Mucosa of descending colon (tissue), 3 donors: ENCODE results near the gene MYO5B. TPM values are rescaled to one million over a fixed set of nuclear protein-coding genes. Genes with fewer than 3 reads are reported as not detected.
"Not testable (repeated sequence)": the region's sequence is repeated elsewhere in the genome, so short reads cannot be mapped to it uniquely, and the experiment has no call there.

Source experiments
- ATAC-seq: fragments of 200-7000 bp; cut with Tn5 transposase; one replicate; pipeline ENCODE4 v1.9.1; 2020; ENCODE audit warnings: mild to moderate bottlenecking, moderate library complexity
- DNase-seq, 3 donors: peaks; one replicate each; pipeline ENCODE4 v3.0.0-alpha.2; 2020
- H3K36me3 ChIP-seq: fragments of 200-600 bp; one replicate; pipeline ENCODE4 v1.8.0; 2021; ENCODE audit warnings: low read depth, mild to moderate bottlenecking
- H3K4me1 ChIP-seq: fragments of 200-600 bp; one replicate; pipeline ENCODE4 v1.8.0; 2021; ENCODE audit warnings: low read depth, mild to moderate bottlenecking
- H3K4me3 ChIP-seq: fragments of 200-600 bp; one replicate; pipeline ENCODE4 v1.8.0; 2021; ENCODE audit warnings: mild to moderate bottlenecking
- H3K9me3 ChIP-seq: fragments of 200-600 bp; one replicate; pipeline ENCODE4 v1.8.0; 2021; ENCODE audit warnings: mild to moderate bottlenecking
- intact Hi-C, 2 donors: fragments of 100-400 bp; cut with DNase I in 1 of 2; cut with micrococcal nuclease in 1 of 2; formaldehyde crosslinking; loops; one replicate each; pipeline versions ENCODE4 v1.11.0 to v1.11.1; 2022; cut with DNase I, micrococcal nuclease
- long read RNA-seq, 2 donors: library from polyadenylated mRNA; unstranded; transcript quantifications; one replicate each; pipeline ENCODE4 v2.0.0, GENCODE V29; 2019 to 2021
- total RNA-seq, 3 donors: library from RNA; stranded (reverse); fragmentation: NEBNext Ultra II Directional in 2 of 3; extraction: Animal tissue kit (Norgen Biotek cat#: 25700) in 2 of 3; gene quantifications; one replicate each; pipeline versions ENCODE4 v1.2.1 to v1.2.4, GENCODE V29; 2021 to 2023
- TF ChIP-seq, protein P1 (sequence below): fragments of 200-600 bp; IDR thresholded peaks from one replicate; pipeline ENCODE4 v1.8.0; 2022; ENCODE audit warnings: antibody characterized with exemption, mild to moderate bottlenecking
- donor health status: DM: no; HTN: no; CAD: no; lungs with moderate emphysema.
- donor health status: DM: no; HTN: no; CAD: no.
- donor health status: DM: no; HTN: yes; CAD: no.

The MYO5B gene
- total RNA-seq: 100 to 1,000 TPM in 2 of 3 donors, 10 to 100 TPM in 1; 52.7 to 179 (median 120) TPM
- long read RNA-seq, donor 1, transcript MYO5B-207 (9 exons, 1,693 nt): major isoform, 22 of 58 reads
- long read RNA-seq, donor 1, partial matches to known transcripts: 23 of 58 reads
- long read RNA-seq, donor 1, other reads (novel, unspliced or antisense): 12 of 58 reads
- long read RNA-seq, donor 2, transcript MYO5B-207 (9 exons, 1,693 nt): major isoform, 20 of 30 reads
- long read RNA-seq, donor 2, partial matches to known transcripts: 6 of 30 reads
- long read RNA-seq, donor 2, other reads (novel, unspliced or antisense): 4 of 30 reads

- DNase-seq: peak; percentile 88 to 93 (median 90)
- TF ChIP-seq, protein P1, sequence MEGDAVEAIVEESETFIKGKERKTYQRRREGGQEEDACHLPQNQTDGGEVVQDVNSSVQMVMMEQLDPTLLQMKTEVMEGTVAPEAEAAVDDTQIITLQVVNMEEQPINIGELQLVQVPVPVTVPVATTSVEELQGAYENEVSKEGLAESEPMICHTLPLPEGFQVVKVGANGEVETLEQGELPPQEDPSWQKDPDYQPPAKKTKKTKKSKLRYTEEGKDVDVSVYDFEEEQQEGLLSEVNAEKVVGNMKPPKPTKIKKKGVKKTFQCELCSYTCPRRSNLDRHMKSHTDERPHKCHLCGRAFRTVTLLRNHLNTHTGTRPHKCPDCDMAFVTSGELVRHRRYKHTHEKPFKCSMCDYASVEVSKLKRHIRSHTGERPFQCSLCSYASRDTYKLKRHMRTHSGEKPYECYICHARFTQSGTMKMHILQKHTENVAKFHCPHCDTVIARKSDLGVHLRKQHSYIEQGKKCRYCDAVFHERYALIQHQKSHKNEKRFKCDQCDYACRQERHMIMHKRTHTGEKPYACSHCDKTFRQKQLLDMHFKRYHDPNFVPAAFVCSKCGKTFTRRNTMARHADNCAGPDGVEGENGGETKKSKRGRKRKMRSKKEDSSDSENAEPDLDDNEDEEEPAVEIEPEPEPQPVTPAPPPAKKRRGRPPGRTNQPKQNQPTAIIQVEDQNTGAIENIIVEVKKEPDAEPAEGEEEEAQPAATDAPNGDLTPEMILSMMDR: peak; percentile 65
- peak; percentile 93 for ATAC-seq
- Histone ChIP-seq H3K36me3 (no peaks in the 10 kb centered on the region), H3K9me3 (no peaks in the 10 kb centered on the region), H3K4me3 (peak within 1 kb of the TSS; percentile 75), H3K4me1 (peaks cover 3% of the 10 kb centered on the region)
- intact Hi-C loops: loop anchor here in 1 of 2 donors (10.0 kb wide), 1 partner anchor 70 kb away; no protein-coding TSS in a partner anchor
These were observed at the start of gene MYO5B for GRCh38 chr18:50194631-50195532. Gene MYO5B (minus strand): TSS chr18:50195147. CDS start chr18:50194793, 354 bp downstream.

DNA sequence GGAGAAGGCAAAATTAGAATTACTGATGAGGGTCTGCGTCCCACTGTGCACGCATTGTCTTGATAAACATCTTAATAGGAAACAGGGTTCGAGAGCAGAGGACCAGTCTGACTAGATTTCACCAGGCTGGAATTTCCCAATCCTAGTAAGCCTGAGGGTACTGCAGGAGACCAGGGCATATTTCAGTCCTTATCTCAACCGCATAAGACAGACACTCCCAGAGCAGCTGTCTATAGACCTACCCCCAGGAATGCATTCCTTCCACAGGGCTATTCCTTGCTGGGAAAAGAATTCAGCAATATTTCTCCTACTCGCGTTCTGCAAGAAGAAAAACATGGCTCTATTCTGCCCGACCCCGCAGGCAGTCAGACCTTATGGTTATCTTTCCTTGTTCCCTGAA is 46.8 kb upstream of the MYO5B start:
- H3K4me1 ChIP-seq, H3K36me3 ChIP-seq, ATAC-seq, intact Hi-C loops, DNase-seq, H3K4me3 ChIP-seq: not testable (repeated sequence)
- H3K9me3 ChIP-seq: peaks cover 27% of the 10 kb centered on the region

GRCh38 chr18:50240080-50240563 is 45.2 kb upstream of the MYO5B start:
- no peaks in the 10 kb centered on the region for H3K36me3 ChIP-seq
- TF ChIP-seq, protein P1: no peak
- DNase-seq (no peak), ATAC-seq (peak; percentile 76)
- H3K4me3 ChIP-seq: no peak overlapping the region
- intact Hi-C loops: no loop called here
- H3K9me3 ChIP-seq: peaks cover 27% of the 10 kb centered on the region
- no peaks in the 10 kb centered on the region for H3K4me1 ChIP-seq

GRCh38 chr18:50232419-50232818 is 37.5 kb upstream of the MYO5B start:
- no peaks in the 10 kb centered on the region for H3K4me1 ChIP-seq
- DNase-seq: no peak
- intact Hi-C loops: no loop called here
- no peak for ATAC-seq
- no peaks in the 10 kb centered on the region for H3K36me3 ChIP-seq
- H3K9me3 ChIP-seq: no peaks in the 10 kb centered on the region
- TF ChIP-seq, protein P1: no peak
- no peak overlapping the region for H3K4me3 ChIP-seq

- Histone ChIP-seq H3K4me1 (no peaks in the 10 kb centered on the region), H3K9me3 (no peaks in the 10 kb centered on the region), H3K36me3 (no peaks in the 10 kb centered on the region), H3K4me3 (no peak overlapping the region)
- TF ChIP-seq, protein P1: no peak
- intact Hi-C loops: no loop called here
- DNase-seq: no peak
- no peak for ATAC-seq
These were observed 36.7 kb upstream of the MYO5B start for GRCh38 chr18:50231621-50232020.

DNA sequence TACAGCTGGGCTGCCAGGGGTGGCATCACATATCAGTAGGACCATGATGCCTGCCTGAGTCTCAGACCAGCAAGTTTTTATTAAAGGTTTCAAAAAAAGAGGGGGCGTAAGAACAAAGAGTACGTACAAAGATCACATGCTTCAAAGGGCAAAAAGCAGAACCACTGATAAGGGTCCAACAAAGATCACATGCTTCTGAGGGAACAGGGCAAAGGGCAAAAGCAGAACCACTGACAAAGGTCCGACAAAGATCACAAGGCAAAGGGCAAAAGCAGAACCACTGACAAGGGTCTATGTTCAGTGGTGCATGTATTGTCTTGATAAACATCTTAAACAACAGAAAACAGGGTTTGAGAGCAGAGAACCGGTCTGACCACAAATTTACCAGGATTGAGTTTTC is 25.3 kb upstream of the MYO5B start:
- H3K9me3 ChIP-seq, H3K36me3 ChIP-seq, ATAC-seq, DNase-seq, H3K4me3 ChIP-seq, H3K4me1 ChIP-seq, intact Hi-C loops: not testable (repeated sequence)
